ENCODE measurements around the gene LCA5.

DNA sequence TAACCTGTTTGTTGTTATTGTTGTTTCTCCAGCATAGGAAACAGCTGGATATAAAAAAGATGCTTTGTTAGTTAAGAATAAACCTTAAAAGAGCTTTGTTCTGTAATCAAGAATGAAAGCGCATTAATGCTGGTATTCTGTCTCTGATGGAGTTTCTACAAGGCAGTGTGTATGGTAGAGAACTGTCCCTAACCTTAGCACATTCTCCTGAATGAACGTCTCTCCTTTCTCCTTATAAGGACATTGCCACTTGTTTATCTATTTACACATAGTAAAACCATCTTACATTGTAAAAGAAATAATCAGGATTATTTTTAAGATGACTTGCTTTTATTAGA, 33.8 kb upstream of the LCA5 start:
- TF ChIP-seq EZH2 (IDR thresholded peaks at IDR 0.05; ENCODE audit: insufficient read depth, poor library complexity, severe bottlenecking) (no peak), EZH2phosphoT487 (IDR thresholded peaks at IDR 0.05; ENCODE audit: insufficient read depth, low read depth) (no peak)
